HuH-7.5 (cell line): Measurements from ENCODE around the gene NTSR1.

Experiments
- DNase-seq: peaks from one replicate; pipeline ENCODE4 v3.0.0; 2011; ENCODE audit warnings: low spot score

Gene NTSR1

GRCh38 chr20:62694106-62694505, 14.5 kb upstream of the NTSR1 start:
- no peak for DNase-seq

GRCh38 chr20:62694868-62695267, 13.8 kb upstream of the NTSR1 start:
- DNase-seq, result no peak

- no peak for DNase-seq
These were observed 12.9 kb upstream of the NTSR1 start for GRCh38 chr20:62695448-62696414.

GRCh38 chr20:62696434-62696957, 12.1 kb upstream of the NTSR1 start:
- DNase-seq, result no peak

- no peak for DNase-seq
These were observed 11.6 kb upstream of the NTSR1 start for GRCh38 chr20:62696989-62697388.

- no peak for DNase-seq
These were observed 11.1 kb upstream of the NTSR1 start for GRCh38 chr20:62697468-62697912.

GRCh38 chr20:62698231-62698630, 10.4 kb upstream of the NTSR1 start:
- no peak for DNase-seq

- no peak for DNase-seq
These were observed 9.3 kb upstream of the NTSR1 start for GRCh38 chr20:62699296-62699695.

GRCh38 chr20:62699741-62700140, 8.9 kb upstream of the NTSR1 start:
- DNase-seq, result no peak

GRCh38 chr20:62700261-62700930, 8.2 kb upstream of the NTSR1 start:
- DNase-seq, result no peak

- DNase-seq, result no peak
These were observed 7.2 kb upstream of the NTSR1 start for GRCh38 chr20:62701161-62702012.

- no peak for DNase-seq
These were observed 6.7 kb upstream of the NTSR1 start for GRCh38 chr20:62702013-62702300.

GRCh38 chr20:62702895-62703852, 5.5 kb upstream of the NTSR1 start:
- DNase-seq, result no peak

GRCh38 chr20:62703853-62704228, 4.8 kb upstream of the NTSR1 start:
- no peak for DNase-seq

GRCh38 chr20:62704341-62704948, 4.2 kb upstream of the NTSR1 start:
- peak; percentile 77 for DNase-seq

GRCh38 chr20:62705627-62706026, 3.0 kb upstream of the NTSR1 start:
- no peak for DNase-seq

- no peak for DNase-seq
These were observed 2.3 kb upstream of the NTSR1 start for GRCh38 chr20:62706344-62706743.

- no peak for DNase-seq
These were observed 1.8 kb upstream of the NTSR1 start for GRCh38 chr20:62706857-62707256.

GRCh38 chr20:62707276-62707920, 1.2 kb upstream of the NTSR1 start:
- no peak for DNase-seq

GRCh38 chr20:62707921-62708521, 615 bp upstream of the NTSR1 start:
- DNase-seq, result peak; percentile 86
